HEK293 (cell line): ENCODE measurements around the gene TP53TG3D.
"Not testable (repeated sequence)": the region's sequence is repeated elsewhere in the genome, so short reads cannot be mapped to it uniquely, and the experiment has no call there.

ENCODE experiments used
- ATF2 ChIP-seq: fragments of 450-650 bp; formaldehyde crosslinking; IDR thresholded peaks from 2 replicates; pipeline ENCODE4 v1.5.1; 2016; ENCODE audit warnings: missing biosample characterization, missing genetic modification characterization, low read depth
- GLI4 ChIP-seq: fragments of 450-650 bp; formaldehyde crosslinking; IDR thresholded peaks from 2 replicates; pipeline ENCODE4 v1.5.1; 2016; ENCODE audit warnings: missing biosample characterization, missing genetic modification characterization
- INSM2 ChIP-seq: fragments of 450-650 bp; formaldehyde crosslinking; IDR thresholded peaks from 2 replicates; pipeline ENCODE4 v1.5.1; 2016; ENCODE audit warnings: missing biosample characterization, missing genetic modification characterization
- SETDB1 ChIP-seq: IDR thresholded peaks from one replicate; pipeline ENCODE4 v1.6.1; 2017; ENCODE audit warnings: mild to moderate bottlenecking, low read length, moderate library complexity, mixed read lengths; ENCODE audit not compliant: insufficient read length
- ZNF146 ChIP-seq: fragments of 450-650 bp; formaldehyde crosslinking; IDR thresholded peaks from 2 replicates; pipeline ENCODE4 v1.5.1; 2016; ENCODE audit warnings: missing biosample characterization, missing genetic modification characterization
- ZNF2 ChIP-seq: fragments of 450-650 bp; formaldehyde crosslinking; IDR thresholded peaks from 2 replicates; pipeline ENCODE4 v1.5.1; 2016; ENCODE audit warnings: missing biosample characterization, missing genetic modification characterization
- ZNF366 ChIP-seq: fragments of 450-650 bp; formaldehyde crosslinking; conservative IDR thresholded peaks from 2 replicates; pipeline ENCODE4 v1.5.1; 2016; ENCODE audit warnings: missing biosample characterization, missing genetic modification characterization
- ZNF600 ChIP-seq: fragments of 450-650 bp; formaldehyde crosslinking; IDR thresholded peaks from 2 replicates; pipeline ENCODE4 v1.5.1; 2016; ENCODE audit warnings: missing biosample characterization, missing genetic modification characterization
- ZNF629 ChIP-seq: fragments of 450-650 bp; formaldehyde crosslinking; IDR thresholded peaks from 2 replicates; pipeline ENCODE4 v1.5.1; 2017; ENCODE audit warnings: missing biosample characterization, missing genetic modification characterization
- ZSCAN5A ChIP-seq: fragments of 450-650 bp; formaldehyde crosslinking; IDR thresholded peaks from 2 replicates; pipeline ENCODE4 v1.5.1; 2016; ENCODE audit warnings: missing biosample characterization, missing genetic modification characterization
- TF ChIP-seq, protein P1 (sequence below): fragments of 450-650 bp; formaldehyde crosslinking; IDR thresholded peaks from 2 replicates; pipeline ENCODE4 v1.5.1; 2016; ENCODE audit warnings: missing biosample characterization, missing genetic modification characterization
- TF ChIP-seq, protein P2 (sequence below): fragments of 450-650 bp; formaldehyde crosslinking; IDR thresholded peaks from 2 replicates; pipeline ENCODE4 v1.5.1; 2016; ENCODE audit warnings: missing biosample characterization, missing genetic modification characterization
- TF ChIP-seq, protein P3 (sequence below): fragments of 450-650 bp; formaldehyde crosslinking; IDR thresholded peaks from 2 replicates; pipeline ENCODE4 v1.5.1; 2016; ENCODE audit warnings: missing biosample characterization, missing genetic modification characterization

GRCh38 chr16:32283024-32283423 is 29.9 kb downstream of the TP53TG3D start:
- TF ChIP-seq GLI4 (tag by site-specific recombination); SETDB1; ZSCAN5A; ZNF146 (tag by site-specific recombination); ZNF600; ZNF629 (tag by site-specific recombination); INSM2 (tag by site-specific recombination); ZNF366 (tag by site-specific recombination); ZNF2 (tag by site-specific recombination): not testable (repeated sequence)
- TF ChIP-seq, protein P1, sequence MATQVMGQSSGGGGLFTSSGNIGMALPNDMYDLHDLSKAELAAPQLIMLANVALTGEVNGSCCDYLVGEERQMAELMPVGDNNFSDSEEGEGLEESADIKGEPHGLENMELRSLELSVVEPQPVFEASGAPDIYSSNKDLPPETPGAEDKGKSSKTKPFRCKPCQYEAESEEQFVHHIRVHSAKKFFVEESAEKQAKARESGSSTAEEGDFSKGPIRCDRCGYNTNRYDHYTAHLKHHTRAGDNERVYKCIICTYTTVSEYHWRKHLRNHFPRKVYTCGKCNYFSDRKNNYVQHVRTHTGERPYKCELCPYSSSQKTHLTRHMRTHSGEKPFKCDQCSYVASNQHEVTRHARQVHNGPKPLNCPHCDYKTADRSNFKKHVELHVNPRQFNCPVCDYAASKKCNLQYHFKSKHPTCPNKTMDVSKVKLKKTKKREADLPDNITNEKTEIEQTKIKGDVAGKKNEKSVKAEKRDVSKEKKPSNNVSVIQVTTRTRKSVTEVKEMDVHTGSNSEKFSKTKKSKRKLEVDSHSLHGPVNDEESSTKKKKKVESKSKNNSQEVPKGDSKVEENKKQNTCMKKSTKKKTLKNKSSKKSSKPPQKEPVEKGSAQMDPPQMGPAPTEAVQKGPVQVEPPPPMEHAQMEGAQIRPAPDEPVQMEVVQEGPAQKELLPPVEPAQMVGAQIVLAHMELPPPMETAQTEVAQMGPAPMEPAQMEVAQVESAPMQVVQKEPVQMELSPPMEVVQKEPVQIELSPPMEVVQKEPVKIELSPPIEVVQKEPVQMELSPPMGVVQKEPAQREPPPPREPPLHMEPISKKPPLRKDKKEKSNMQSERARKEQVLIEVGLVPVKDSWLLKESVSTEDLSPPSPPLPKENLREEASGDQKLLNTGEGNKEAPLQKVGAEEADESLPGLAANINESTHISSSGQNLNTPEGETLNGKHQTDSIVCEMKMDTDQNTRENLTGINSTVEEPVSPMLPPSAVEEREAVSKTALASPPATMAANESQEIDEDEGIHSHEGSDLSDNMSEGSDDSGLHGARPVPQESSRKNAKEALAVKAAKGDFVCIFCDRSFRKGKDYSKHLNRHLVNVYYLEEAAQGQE: not testable (repeated sequence)
- TF ChIP-seq, protein P2, sequence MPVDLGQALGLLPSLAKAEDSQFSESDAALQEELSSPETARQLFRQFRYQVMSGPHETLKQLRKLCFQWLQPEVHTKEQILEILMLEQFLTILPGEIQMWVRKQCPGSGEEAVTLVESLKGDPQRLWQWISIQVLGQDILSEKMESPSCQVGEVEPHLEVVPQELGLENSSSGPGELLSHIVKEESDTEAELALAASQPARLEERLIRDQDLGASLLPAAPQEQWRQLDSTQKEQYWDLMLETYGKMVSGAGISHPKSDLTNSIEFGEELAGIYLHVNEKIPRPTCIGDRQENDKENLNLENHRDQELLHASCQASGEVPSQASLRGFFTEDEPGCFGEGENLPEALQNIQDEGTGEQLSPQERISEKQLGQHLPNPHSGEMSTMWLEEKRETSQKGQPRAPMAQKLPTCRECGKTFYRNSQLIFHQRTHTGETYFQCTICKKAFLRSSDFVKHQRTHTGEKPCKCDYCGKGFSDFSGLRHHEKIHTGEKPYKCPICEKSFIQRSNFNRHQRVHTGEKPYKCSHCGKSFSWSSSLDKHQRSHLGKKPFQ (tag by site-specific recombination): not testable (repeated sequence)
- peak; percentile 33; the same call in 1 of the 2 replicates for TF ChIP-seq ATF2 (tag by site-specific recombination)
- TF ChIP-seq, protein P3, sequence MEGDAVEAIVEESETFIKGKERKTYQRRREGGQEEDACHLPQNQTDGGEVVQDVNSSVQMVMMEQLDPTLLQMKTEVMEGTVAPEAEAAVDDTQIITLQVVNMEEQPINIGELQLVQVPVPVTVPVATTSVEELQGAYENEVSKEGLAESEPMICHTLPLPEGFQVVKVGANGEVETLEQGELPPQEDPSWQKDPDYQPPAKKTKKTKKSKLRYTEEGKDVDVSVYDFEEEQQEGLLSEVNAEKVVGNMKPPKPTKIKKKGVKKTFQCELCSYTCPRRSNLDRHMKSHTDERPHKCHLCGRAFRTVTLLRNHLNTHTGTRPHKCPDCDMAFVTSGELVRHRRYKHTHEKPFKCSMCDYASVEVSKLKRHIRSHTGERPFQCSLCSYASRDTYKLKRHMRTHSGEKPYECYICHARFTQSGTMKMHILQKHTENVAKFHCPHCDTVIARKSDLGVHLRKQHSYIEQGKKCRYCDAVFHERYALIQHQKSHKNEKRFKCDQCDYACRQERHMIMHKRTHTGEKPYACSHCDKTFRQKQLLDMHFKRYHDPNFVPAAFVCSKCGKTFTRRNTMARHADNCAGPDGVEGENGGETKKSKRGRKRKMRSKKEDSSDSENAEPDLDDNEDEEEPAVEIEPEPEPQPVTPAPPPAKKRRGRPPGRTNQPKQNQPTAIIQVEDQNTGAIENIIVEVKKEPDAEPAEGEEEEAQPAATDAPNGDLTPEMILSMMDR (tag by site-specific recombination): not testable (repeated sequence)
